Activated T-cell treated with anti-CD3 and anti-CD28 coated beads for 24 hours (primary cell): ENCODE data around the gene GNB1.

Experiments
- DNase-seq: peaks from one replicate; pipeline ENCODE4 v3.0.0-alpha.2; 2020; ENCODE audit warnings: low read depth

GNB1 gene

GRCh38 chr1:1922956-1923833 lies 32.3 kb upstream of the GNB1 start:
- DNase-seq: no peak

- no peak for DNase-seq
Observed at GRCh38 chr1:1922702-1922955, 31.7 kb upstream of the GNB1 start.

- no peak for DNase-seq
Observed at GRCh38 chr1:1921901-1922701, 31.2 kb upstream of the GNB1 start.

- DNase-seq: no peak
Observed at GRCh38 chr1:1921459-1921862, 30.6 kb upstream of the GNB1 start.

GRCh38 chr1:1920608-1921458 lies 29.9 kb upstream of the GNB1 start:
- no peak for DNase-seq

- no peak for DNase-seq
Observed at GRCh38 chr1:1920057-1920607, 29.2 kb upstream of the GNB1 start.

- DNase-seq: peak; percentile 95
Observed at GRCh38 chr1:1919304-1920056, 28.6 kb upstream of the GNB1 start.

- DNase-seq: no peak
Observed at GRCh38 chr1:1918901-1919303, 28.0 kb upstream of the GNB1 start, which contains the start of gene TMEM52. TSS of gene TMEM52 (minus strand) at chr1:1919279. CDS start at chr1:1919265, 14 bp downstream.

- DNase-seq: no peak
Observed at GRCh38 chr1:1917995-1918900, 27.4 kb upstream of the GNB1 start.

- DNase-seq: no peak
Observed at GRCh38 chr1:1917304-1917976, 26.6 kb upstream of the GNB1 start.

- no peak for DNase-seq
Observed at GRCh38 chr1:1916851-1917251, 26.0 kb upstream of the GNB1 start.

- DNase-seq: no peak
Observed at GRCh38 chr1:1915911-1916840, 25.3 kb upstream of the GNB1 start.

- DNase-seq: no peak
Observed at GRCh38 chr1:1914971-1915692, 24.2 kb upstream of the GNB1 start, which contains the start of gene CALML6. TSS of gene CALML6 (plus strand) at chr1:1915260. CDS start at chr1:1915281, 21 bp downstream.

GRCh38 chr1:1914101-1914970 lies 23.4 kb upstream of the GNB1 start:
- DNase-seq: no peak

GRCh38 chr1:1911350-1912041 lies 20.6 kb upstream of the GNB1 start:
- DNase-seq: no peak

- DNase-seq: no peak
Observed at GRCh38 chr1:1910651-1911331, 19.9 kb upstream of the GNB1 start.
